ENCODE results near the gene TAPT1.

The TAPT1 gene

DNA sequence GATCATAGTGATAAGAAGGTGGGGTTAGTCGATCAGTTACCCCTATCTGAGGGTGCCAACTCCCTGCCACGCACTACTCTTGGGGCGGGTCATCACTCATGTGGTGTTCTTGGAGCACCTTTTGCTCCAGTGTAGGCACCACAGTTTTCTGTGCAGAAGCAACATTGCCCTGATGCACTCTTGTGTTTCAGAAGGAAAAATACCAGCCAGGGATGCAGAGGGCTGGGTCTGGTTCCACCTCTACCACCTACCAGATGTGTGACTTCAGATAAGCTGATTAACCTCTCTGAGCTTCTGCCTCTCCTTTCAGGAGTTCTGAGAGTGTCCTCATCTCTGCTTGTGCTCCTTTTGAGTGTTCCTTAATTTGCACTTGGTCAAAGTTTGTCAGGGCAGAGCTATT lies 112.5 kb downstream of the TAPT1 start:
- Histone ChIP-seq H3K27me3 (ENCODE audit: insufficient read depth, low read length, poor library complexity, severe bottlenecking) (no peaks in the 10 kb centered on the region), H3K4me2 (ENCODE audit: low read depth, low read length, poor library complexity, severe bottlenecking) (no peak overlapping the region), H3K9ac (ENCODE audit: low read depth, low read length, poor library complexity, severe bottlenecking) (no peak overlapping the region), H4K20me1 (ENCODE audit: insufficient read depth, low read length, poor library complexity, severe bottlenecking) (no peaks in the 10 kb centered on the region), H3K4me3 (ENCODE audit: low read length, poor library complexity, severe bottlenecking) (no peak overlapping the region), H2AFZ (ENCODE audit: low read length) (no peak overlapping the region), H3K9me2 (replicated peaks; ENCODE audit: low read depth, low read length) (no peaks in the 10 kb centered on the region), H3K79me2 (ENCODE audit: insufficient read depth, low read length) (no peaks in the 10 kb centered on the region), H3K36me3 (ENCODE audit: insufficient read depth, low read length) (no peaks in the 10 kb centered on the region), H3F3A (ENCODE audit: low read depth) (no peaks in the 10 kb centered on the region), H3K9me3 (ENCODE audit: insufficient read depth, low read depth, low read length) (no peaks in the 10 kb centered on the region), H3K4me1 (ENCODE audit: insufficient read depth, low read length, poor library complexity, severe bottlenecking) (no peaks in the 10 kb centered on the region)
- TF ChIP-seq, protein P1, sequence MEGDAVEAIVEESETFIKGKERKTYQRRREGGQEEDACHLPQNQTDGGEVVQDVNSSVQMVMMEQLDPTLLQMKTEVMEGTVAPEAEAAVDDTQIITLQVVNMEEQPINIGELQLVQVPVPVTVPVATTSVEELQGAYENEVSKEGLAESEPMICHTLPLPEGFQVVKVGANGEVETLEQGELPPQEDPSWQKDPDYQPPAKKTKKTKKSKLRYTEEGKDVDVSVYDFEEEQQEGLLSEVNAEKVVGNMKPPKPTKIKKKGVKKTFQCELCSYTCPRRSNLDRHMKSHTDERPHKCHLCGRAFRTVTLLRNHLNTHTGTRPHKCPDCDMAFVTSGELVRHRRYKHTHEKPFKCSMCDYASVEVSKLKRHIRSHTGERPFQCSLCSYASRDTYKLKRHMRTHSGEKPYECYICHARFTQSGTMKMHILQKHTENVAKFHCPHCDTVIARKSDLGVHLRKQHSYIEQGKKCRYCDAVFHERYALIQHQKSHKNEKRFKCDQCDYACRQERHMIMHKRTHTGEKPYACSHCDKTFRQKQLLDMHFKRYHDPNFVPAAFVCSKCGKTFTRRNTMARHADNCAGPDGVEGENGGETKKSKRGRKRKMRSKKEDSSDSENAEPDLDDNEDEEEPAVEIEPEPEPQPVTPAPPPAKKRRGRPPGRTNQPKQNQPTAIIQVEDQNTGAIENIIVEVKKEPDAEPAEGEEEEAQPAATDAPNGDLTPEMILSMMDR (conservative IDR thresholded peaks at IDR 0.05; ENCODE audit: low read length): no peak
- no peak for TF ChIP-seq EZH2phosphoT487 (IDR thresholded peaks at IDR 0.05; ENCODE audit: borderline replicate concordance)

DNA sequence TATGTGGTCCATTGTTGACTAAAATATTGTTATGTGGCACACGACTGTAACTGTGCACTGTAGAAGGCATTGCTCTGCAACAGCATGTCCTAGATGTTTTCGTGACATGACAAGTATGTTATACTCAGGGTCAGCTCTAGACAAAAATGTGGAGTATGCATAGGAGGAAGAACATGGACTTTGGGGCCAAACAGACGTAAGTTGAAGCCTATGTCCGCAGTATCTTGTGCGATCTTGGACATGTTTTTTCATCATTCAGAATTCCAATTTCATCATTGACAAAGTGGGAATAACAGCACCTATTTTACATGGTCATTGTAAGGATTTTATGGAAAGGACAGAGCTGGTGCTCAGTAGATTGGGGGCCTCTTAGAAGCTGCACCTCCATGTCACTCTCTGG lies 114.7 kb downstream of the TAPT1 start:
- Histone ChIP-seq H4K20me1 (ENCODE audit: insufficient read depth, low read length, poor library complexity, severe bottlenecking) (no peaks in the 10 kb centered on the region), H2AFZ (ENCODE audit: low read length) (no peak overlapping the region), H3K9me3 (ENCODE audit: insufficient read depth, low read depth, low read length) (no peaks in the 10 kb centered on the region), H3K9me2 (replicated peaks; ENCODE audit: low read depth, low read length) (no peaks in the 10 kb centered on the region), H3K4me3 (ENCODE audit: low read length, poor library complexity, severe bottlenecking) (no peak overlapping the region), H3K36me3 (ENCODE audit: insufficient read depth, low read length) (no peaks in the 10 kb centered on the region), H3K79me2 (ENCODE audit: insufficient read depth, low read length) (no peaks in the 10 kb centered on the region), H3K4me1 (ENCODE audit: insufficient read depth, low read length, poor library complexity, severe bottlenecking) (no peaks in the 10 kb centered on the region), H3K27me3 (ENCODE audit: insufficient read depth, low read length, poor library complexity, severe bottlenecking) (no peaks in the 10 kb centered on the region), H3F3A (ENCODE audit: low read depth) (no peaks in the 10 kb centered on the region), H3K4me2 (ENCODE audit: low read depth, low read length, poor library complexity, severe bottlenecking) (no peak overlapping the region), H3K9ac (ENCODE audit: low read depth, low read length, poor library complexity, severe bottlenecking) (no peak overlapping the region)
- no peak for TF ChIP-seq EZH2phosphoT487 (IDR thresholded peaks at IDR 0.05; ENCODE audit: borderline replicate concordance)
- TF ChIP-seq, protein P1 (conservative IDR thresholded peaks at IDR 0.05; ENCODE audit: low read length): no peak

DNA sequence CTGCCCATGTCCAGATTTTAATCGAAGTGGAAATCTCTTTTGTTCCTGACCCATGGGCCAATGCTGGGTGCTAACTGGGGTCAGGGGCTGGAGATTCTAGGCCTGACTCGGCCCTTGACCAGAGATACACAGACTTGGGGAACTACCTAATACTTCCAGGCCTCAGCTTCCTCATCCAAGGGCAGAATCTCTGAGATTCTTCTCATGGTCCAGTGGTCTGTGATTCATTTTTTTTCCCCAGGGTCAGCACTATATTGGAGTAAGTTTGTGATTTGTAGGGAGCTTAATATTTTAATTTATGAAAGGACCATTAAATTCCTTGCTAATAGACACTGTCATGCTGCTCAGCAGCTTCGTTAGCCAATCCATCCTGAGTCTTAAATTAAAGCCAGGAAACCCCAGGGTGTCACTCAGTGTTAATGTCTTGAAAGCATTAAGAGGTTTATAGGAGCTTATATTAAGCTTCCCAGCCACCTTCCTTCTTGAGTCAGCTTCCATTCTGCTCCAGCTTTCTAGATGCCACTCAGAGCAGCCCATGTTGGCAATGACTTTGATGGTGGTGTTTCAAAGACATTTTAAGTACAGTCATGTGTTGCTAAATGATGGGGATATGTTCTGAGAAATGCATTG lies 115.5 kb downstream of the TAPT1 start:
- H3K9ac ChIP-seq (ENCODE audit: low read depth, low read length, poor library complexity, severe bottlenecking): no peak overlapping the region
- H3K9me3 ChIP-seq (ENCODE audit: insufficient read depth, low read depth, low read length): no peaks in the 10 kb centered on the region
- no peaks in the 10 kb centered on the region for H3K79me2 ChIP-seq (ENCODE audit: insufficient read depth, low read length)
- no peaks in the 10 kb centered on the region for H3K4me1 ChIP-seq (ENCODE audit: insufficient read depth, low read length, poor library complexity, severe bottlenecking)
- H3K4me2 ChIP-seq (ENCODE audit: low read depth, low read length, poor library complexity, severe bottlenecking): no peak overlapping the region
- H3F3A ChIP-seq (ENCODE audit: low read depth): no peaks in the 10 kb centered on the region
- TF ChIP-seq EZH2phosphoT487 (IDR thresholded peaks at IDR 0.05; ENCODE audit: borderline replicate concordance): no peak
- no peak overlapping the region for H3K4me3 ChIP-seq (ENCODE audit: low read length, poor library complexity, severe bottlenecking)
- no peaks in the 10 kb centered on the region for H3K9me2 ChIP-seq (replicated peaks; ENCODE audit: low read depth, low read length)
- H4K20me1 ChIP-seq (ENCODE audit: insufficient read depth, low read length, poor library complexity, severe bottlenecking): no peaks in the 10 kb centered on the region
- no peaks in the 10 kb centered on the region for H3K27me3 ChIP-seq (ENCODE audit: insufficient read depth, low read length, poor library complexity, severe bottlenecking)
- no peak overlapping the region for H2AFZ ChIP-seq (ENCODE audit: low read length)
- H3K36me3 ChIP-seq (ENCODE audit: insufficient read depth, low read length): no peaks in the 10 kb centered on the region

All from Loucy (cell line).